GM13976 (cell line): ENCODE results near the gene TLCD3A.
A peak's percentile ranks its signal among the peaks of the same experiment; 100 is the strongest.
"Not testable (repeated sequence)": the region's sequence is repeated elsewhere in the genome, so short reads cannot be mapped to it uniquely, and the experiment has no call there.

ENCODE experiments used
- DNase-seq: peaks from one replicate; pipeline ENCODE4 v3.0.0; 2012; ENCODE audit warnings: low spot score
- in situ Hi-C: fragments of 300-500 bp; cut with MboI; formaldehyde crosslinking; loops from one replicate; pipeline ENCODE4 v1.12.0; 2022; ENCODE audit warnings: low sequenced_read_pairs, mixed read lengths, inconsistent platforms; ENCODE audit not compliant: unreplicated experiment
- TF ChIP-seq, protein P1 (sequence below): IDR thresholded peaks from 2 replicates; pipeline ENCODE4 v1.5.1; 2012; ENCODE audit warnings: borderline replicate concordance, mild to moderate bottlenecking; ENCODE audit not compliant: insufficient read depth; ENCODE audit errors: extremely low read depth, missing control alignments, control extremely low read depth

The TLCD3A gene

DNA sequence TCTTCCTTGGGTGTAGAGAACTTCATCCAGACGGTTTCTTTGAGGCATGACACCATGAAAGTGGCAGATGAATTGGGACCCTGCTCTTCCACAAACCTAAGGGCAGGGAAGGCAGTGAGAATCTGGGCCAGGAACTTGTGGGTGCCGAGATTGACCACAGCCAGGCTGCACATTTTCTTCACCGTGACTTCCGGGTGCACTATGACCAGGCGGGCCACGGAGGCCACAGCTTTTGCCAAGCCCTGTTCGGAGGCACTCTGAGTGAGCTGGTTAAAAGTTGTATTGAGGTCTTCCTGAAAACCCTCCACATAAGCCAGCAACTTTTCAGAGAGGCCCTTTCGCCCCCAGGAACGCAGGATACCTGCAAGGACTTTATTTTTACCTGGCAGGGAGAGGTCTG lies 13.8 kb downstream of the TLCD3A start:
- TF ChIP-seq, protein P1, sequence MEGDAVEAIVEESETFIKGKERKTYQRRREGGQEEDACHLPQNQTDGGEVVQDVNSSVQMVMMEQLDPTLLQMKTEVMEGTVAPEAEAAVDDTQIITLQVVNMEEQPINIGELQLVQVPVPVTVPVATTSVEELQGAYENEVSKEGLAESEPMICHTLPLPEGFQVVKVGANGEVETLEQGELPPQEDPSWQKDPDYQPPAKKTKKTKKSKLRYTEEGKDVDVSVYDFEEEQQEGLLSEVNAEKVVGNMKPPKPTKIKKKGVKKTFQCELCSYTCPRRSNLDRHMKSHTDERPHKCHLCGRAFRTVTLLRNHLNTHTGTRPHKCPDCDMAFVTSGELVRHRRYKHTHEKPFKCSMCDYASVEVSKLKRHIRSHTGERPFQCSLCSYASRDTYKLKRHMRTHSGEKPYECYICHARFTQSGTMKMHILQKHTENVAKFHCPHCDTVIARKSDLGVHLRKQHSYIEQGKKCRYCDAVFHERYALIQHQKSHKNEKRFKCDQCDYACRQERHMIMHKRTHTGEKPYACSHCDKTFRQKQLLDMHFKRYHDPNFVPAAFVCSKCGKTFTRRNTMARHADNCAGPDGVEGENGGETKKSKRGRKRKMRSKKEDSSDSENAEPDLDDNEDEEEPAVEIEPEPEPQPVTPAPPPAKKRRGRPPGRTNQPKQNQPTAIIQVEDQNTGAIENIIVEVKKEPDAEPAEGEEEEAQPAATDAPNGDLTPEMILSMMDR: no peak
- in situ Hi-C loops: no loop called here
- no peak for DNase-seq

DNA sequence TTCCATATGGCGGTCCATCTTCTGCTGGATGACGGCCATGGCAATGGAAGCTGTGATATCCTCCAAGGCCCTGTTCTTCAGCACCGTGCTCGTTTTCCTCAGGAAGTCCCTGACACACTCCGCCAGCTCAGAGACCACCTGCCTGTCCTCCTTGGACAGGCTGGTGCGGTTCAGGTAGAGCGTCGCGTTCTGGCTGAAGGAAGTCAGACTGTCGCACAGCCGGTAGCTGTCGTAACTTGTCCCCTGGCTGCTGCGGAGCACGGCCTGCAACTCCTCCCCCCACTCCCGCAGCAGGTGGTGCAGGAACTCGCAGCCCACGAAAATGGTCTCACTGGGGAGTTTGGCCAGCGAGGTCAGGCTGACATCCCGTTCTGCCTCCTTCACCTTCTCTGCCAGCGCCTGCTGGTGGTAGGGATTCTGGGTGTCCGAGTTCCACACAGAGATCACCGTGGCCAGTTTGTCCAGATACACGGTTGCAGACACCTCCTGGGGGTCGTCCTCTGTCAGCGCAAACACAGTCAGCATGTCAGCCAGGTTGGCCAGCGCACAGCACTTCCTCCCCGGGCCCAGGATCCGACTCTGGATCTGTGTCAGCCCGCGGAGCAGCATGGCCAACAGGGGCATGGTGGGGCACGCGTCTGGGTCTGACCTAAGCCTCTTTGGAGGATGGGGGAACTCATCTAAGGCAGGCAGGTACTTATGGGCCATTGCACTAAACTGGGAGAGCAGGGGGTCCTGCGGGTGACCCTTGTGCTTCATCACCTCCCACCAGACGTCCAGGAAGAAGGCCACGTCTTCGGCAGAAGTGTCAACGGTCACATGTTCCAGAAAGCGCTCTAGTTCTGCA lies 14.6 kb downstream of the TLCD3A start:
- in situ Hi-C loops: no loop called here
- TF ChIP-seq, protein P1: no peak
- DNase-seq: no peak

DNA sequence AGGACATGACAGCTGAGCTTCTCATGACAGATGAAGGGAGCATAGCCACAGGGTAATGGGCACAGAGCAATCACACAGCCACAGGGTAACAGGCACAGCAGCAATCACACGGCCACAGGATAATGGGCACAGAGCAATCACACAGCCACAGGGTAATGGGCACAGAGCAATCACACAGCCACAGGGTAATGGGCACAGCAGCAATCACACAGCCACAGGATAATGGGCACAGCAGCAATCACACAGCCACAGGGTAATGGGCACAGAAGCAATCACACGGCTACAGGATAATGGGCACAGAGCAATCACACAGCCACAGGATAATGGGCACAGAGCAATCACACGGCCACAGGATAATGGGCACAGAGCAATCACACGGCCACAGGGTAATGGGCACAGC lies 16.2 kb downstream of the TLCD3A start:
- in situ Hi-C loops, DNase-seq: not testable (repeated sequence)

DNA sequence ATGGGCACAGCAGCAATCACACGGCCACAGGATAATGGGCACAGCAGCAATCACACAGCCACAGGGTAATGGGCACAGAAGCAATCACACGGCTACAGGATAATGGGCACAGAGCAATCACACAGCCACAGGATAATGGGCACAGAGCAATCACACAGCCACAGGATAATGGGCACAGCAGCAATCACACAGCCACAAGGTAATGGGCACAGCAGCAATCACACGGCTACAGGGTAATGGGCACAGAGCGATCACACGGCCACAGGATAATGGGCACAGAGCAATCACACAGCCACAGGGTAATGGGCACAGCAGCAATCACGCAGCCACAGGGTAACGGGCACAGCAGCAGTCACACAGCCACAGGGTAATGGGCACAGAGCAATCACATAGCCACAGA lies 17.0 kb downstream of the TLCD3A start:
- DNase-seq, in situ Hi-C loops: not testable (repeated sequence)

DNA sequence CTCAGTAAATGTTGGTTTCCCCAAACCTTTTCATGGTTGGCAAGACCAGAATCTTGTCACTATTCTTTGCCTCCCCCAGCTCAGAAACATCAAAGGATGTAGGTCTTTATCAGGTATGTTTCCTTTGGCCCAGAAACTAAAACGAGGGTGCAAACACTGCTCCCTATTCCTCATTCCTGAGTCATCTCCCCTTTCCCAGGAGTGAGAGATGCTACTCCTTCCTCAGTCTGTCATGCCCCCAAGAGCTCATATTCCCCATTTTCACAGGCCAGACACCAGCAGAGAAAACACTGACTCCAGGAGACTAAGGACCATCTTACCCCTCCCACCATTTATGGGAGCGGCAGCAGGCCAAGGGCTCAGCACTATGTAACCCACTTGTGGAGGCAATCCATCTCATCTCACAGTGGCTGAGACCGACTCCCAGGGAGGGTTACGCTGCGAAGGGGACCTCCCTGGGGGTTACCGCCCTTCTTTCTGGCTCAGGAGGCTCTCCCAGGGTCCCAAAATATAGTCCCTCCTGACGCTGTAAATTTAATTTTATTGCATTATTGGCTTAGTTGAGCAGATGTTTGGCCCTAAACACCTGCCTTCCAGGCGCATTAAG lies 18.1 kb downstream of the TLCD3A start:
- in situ Hi-C loops: no loop called here
- TF ChIP-seq, protein P1: no peak
- DNase-seq: no peak

DNA sequence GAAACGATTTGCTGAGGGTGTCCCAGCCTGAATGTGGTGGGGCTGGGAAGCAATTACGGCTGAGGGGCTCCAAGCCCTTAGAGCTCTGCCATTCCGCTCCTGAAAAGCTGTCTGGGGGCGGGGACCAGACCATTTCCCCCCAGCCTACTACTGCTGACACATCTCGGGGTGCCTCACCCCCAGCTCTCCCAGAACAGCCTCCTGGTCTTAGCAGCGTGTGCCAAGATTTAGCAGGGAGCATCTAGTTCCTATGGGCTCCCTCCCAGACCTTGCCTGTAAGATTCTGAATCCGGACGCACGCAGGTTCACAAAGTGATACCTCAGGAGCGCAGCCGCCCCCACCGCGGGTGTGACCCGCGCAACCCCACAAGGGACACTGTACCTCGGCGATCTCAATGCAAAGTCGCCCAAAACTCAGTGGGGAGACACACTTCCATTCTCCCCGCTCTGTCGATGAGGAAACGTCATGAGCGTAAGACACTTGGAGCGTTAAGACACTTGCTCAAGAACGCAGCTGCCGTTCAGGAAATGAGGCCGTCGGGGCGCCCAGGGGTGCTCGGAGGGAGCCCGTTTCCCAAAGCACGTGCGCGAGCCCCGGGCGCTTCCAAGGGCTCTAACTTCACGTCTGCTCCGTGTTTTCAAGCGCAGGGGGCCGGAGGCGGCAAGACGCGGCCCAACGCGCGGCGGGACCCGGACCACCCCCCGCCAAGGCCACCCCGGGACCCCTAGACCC lies 19.0 kb downstream of the TLCD3A start:
- TF ChIP-seq, protein P1: no peak
- DNase-seq: peak; percentile 72
- in situ Hi-C loops: no loop called here

DNA sequence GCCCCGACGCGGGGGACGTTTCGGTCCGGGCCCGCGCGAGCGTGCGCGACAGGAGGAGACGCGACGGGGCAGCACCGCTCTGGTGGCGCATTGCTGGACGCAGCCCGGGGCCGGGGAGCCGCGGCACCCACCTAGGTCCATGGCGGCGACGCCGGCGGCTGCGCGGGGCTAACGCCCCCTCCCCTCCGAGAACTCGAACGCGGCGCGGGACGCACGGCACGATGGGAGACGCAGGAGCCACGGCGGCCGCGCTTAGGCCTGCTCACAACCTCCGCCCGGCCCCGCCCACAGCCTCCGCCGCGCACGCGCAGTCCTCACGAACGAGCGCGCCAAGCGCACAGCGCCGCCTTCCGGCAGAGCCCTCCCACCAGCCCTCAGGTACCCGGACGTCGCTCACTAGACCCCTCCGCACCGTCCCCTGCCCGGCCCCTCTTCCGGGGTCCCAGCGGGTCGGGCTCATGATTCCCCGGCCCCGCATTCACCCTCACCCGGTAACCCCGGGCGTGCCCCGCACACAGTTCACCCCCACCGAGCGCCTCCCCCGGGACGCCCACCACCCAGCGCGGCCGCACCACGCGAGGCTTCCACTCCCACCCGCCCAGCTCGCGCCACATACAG lies 19.7 kb downstream of the TLCD3A start, which contains the start of gene GEMIN4:
Gene GEMIN4, minus strand, starts transcription at position 263 of the 618 bp plus-strand sequence. Its CDS starts 122 bp downstream, at position 141.
- TF ChIP-seq, protein P1: peak; percentile 94
- in situ Hi-C loops: no loop called here
- peak; percentile 99 for DNase-seq
